HG03139 (cell line): ENCODE measurements around the gene OR52W1.

Experiments used
- ATAC-seq: cut with Tn5 transposase; IDR thresholded peaks from one replicate; pipeline ENCODE4 v1.9.1; 2021; ENCODE audit not compliant: unreplicated experiment

The OR52W1 gene

GRCh38 chr11:6199174-6199810, at the start of gene OR52W1:
OR52W1 (plus strand) TSS chr11:6199224; CDS start chr11:6199224, 0 bp downstream.
- ATAC-seq = no peak

DNA sequence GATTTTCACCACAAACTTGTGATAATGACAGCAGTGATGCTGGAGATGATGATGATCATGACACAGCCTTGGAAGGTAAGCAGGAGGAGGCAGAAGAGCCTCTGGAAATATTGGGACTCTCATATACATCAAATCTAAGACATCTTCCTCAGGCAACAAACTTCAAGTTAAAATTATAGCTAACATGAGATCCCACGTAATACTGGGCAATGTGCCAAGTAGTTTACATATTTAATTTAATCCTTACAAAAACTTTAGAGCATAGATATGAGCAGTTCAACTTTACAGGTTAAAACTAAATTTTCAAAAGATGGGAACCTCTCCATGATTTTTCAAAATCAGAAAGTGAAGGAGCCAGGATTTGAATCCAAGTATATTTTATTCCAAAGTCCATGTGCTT, 47.9 kb upstream of the OR52W1 start:
- ATAC-seq = no peak

- no peak for ATAC-seq
Measured at GRCh38 chr11:6152126-6152525, 46.9 kb upstream of the OR52W1 start.

DNA sequence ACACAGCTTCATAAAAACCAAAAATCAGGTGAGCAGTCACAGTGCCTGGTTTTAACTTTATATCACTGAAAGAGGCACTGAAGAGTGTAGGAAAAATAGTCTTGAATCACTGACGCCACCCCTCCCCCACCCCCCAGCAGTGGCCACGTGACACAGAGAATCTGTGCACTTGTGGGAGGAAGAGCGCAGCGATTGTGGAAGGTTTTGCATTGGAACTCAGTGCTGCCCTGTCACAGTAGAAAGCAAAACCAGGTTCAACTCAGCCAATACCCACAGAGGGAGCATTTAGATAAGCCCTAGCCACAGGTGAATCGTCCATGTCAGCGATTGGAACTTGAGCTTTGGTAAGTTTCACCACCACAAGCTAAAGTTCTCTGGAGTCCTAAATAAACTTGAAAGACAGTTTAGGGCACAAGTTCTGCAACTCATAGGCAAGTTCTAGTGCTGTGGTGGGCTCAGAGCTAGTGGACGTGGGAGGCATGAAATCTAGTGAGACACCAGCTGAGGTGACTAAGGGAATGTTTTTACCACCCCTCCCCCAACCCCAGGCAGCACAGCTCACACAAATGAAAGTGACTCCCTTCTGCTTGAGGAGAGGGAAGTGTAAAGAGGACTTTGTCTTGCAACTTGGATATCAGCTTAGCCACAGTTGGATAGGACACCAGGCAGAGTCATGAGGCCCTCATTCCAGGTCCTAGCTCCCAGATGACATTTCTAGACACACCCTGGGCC, 42.2 kb upstream of the OR52W1 start:
- no peak for ATAC-seq

DNA sequence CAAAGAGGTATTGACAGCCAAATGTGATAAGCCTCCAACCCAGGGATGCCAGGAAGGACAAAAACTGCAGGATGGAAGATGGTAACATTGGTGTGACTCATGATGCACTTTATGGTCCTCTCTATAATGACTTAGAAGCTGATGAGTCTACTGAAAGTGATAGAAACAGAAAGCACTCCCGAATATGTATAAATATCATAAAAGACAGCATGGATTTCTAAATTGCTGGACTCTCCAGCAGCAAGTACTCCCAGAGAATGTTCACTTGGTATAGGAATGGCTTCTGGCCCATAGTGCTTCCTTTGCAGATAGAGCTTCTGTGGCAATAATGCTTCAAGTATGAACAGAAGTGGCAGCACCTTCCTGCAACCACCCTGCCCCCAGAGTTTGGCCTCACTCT, 28.8 kb upstream of the OR52W1 start, which contains the start of gene OR52B2:
Gene OR52B2 (minus strand): TSS at position 101 of the 400 bp plus-strand sequence. CDS start 0 bp downstream, at position 101.
- ATAC-seq = no peak

GRCh38 chr11:6175440-6175839, 23.6 kb upstream of the OR52W1 start:
- no peak for ATAC-seq

- no peak for ATAC-seq
Measured at GRCh38 chr11:6191742-6192141, 7.3 kb upstream of the OR52W1 start.

DNA sequence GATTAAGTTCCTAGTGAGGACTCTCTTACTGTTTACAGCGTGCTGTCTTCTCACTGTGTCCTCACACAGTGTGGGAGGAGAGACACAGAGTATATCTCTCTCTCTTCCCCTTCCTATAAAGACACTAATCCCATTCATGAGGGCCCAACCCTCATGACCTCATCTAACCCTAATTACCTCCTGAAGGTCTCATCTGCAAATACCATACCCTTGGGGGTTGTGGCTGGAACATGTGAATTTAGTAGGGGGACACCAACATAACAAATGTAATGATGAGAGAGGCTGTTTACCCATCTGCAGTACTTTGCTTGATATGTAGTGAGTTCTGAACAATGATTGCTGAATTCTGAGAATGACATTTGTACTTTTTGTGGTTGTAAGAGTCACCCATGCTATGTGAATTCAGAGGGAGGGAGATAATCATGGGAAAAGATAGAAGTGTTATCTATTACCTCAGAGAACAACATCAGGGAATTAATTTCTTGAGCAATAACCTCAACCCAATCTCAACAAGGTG, 4.9 kb upstream of the OR52W1 start:
- no peak for ATAC-seq

- ATAC-seq = no peak
Measured at GRCh38 chr11:6196396-6196795, 2.6 kb upstream of the OR52W1 start.

- no peak for ATAC-seq
Measured at GRCh38 chr11:6197466-6198200, 1.4 kb upstream of the OR52W1 start.

- ATAC-seq = no peak
Measured at GRCh38 chr11:6200975-6201374, 2.0 kb downstream of the OR52W1 start.

DNA sequence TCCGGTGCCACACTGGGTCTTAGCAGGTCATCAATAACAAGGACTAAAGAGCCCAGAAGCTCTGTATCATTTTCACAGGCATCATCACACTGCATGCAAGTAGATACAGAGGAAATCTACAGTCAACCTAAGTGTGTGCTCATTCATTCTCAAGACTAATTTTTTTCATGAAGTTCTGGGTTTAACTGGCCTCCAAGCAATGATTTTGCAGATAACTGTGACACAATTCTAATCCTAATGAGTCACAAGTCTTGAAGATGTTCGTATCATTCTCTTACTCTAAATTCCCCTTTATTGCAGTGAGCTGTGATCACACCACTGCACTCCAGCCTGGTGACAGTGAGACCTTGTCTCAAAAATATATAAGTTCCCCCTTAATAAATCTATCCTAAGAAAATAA, 2.5 kb downstream of the OR52W1 start:
- ATAC-seq = no peak

GRCh38 chr11:6202041-6202440, 3.0 kb downstream of the OR52W1 start:
- no peak for ATAC-seq

GRCh38 chr11:6203327-6203726, 4.3 kb downstream of the OR52W1 start:
- peak; percentile 67 for ATAC-seq

DNA sequence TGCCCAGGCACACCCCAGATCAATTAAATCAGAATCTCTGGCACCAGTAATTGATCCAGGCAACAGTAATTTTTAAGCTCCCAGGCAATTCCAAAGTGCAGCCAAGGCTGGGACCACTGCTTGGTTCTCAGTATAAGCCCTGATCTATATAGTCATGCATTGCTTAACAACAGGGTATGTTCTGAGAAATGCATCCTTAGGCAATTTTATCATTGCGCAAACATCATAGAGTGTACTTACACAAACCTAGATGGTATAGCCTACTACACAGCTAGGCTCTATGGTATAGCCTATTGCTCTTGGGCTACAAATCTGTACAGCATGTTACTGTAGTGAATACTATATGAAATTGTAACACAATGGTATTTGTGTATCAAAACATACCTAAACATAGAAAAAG, 5.7 kb downstream of the OR52W1 start:
- no peak for ATAC-seq

DNA sequence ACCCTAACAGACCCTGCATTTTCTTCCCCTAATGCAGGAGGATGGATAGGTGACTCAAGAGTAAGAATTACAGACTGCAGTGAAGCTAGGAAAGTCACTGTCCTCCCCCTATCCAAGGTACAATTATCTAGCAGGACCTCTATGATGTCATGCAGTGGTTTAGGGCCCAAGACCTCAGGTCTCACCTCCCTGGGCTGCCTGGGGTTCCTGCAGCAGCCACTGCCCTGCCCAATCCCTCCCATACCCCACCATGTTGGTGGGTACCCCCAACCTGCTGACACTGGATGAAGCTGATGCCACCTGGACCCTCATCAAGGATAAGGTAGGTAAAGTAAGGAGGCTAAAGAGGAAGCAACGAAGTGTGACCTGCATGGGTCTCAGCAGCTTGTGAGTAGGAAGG, 6.3 kb downstream of the OR52W1 start, which contains the start of gene C11orf42:
Gene C11orf42 (plus strand): TSS at position 192 of the 400 bp plus-strand sequence. CDS start 59 bp downstream, at position 251.
- no peak for ATAC-seq

DNA sequence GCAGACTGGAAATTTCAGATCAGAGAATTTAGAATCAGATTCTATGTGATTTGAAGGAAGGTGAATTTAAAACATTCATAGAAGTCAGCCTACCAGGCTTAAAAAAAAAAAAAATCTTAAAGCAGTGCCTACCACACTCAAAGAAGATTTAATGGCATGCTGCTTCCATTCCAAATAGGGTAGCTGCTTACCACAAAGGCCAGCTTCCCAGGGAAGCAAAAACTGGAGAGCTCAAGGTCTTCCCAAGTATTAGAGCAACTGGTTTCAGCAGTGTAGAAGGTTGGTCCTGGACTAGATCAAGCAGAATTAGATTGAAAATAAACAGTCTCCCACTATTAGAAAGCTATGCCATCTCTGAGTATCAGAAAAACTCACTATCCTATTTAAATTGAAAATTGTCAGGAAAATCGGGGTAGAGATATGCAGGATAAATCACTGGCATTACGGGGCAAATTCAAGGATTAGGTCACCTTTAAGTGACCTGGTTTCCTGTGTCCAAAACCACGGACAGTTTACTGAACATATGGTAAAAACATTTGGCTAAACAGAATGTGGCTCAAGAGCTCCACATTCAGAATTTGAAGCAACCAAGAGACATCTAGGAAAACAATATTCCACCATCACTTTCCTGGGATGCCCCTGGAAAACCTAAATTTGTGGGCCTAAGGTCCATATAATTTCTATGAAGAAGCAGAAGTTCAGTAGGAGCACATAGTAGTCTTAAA, 7.6 kb downstream of the OR52W1 start:
- no peak for ATAC-seq

- no peak for ATAC-seq
Measured at GRCh38 chr11:6209801-6210200, 10.8 kb downstream of the OR52W1 start.

DNA sequence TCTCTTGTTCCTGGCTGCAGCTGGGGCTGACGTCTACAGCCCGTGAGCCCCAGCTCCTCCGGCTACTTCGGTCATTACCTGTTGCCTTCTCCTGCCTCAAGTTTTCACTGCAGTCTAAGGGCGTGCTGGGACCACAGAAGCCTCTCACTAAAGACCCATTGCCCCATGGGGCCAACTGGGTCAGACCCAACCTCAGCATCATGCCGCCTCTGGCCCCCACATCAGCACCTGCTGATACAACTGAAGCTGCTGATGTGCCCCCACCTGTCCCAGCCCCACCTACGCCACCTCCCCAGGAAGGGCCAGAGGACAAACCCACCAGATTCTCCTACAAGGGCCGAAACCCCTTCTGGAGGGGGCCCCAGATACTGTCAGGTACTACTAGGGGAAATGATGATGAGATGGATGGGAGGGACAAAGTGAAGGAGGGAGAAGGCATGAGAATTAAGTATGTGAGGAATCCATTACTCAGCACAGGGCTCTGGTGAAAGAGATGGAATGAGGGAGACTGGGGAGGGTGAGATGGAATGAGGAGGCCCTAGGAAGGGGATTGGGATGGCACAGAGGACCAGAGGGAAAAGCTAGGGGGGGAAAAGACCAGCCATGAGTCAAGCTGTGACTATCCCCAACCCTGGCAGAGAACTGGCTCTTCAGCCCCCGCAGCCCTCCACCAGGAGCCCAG, 11.4 kb downstream of the OR52W1 start:
- ATAC-seq = no peak

DNA sequence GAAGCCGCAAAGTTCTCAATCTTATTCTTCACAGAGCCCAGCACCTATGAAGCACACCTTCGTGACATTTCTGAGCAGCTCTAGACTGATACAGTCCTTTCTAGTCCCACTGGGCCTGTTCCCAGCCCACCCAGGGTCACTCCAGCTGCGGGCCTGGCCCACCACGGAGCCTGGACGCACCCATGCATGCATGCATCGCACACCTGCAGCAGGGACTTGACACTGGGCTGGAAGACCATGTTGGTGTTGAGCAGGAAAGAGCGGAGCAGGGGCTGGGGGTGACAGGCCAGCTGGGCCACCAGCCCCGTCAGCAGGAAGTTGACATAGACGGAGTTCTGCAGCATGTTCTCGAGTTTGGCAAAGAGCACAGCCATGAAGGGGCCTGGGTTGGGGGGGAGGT, 15.5 kb downstream of the OR52W1 start:
- ATAC-seq = no peak
